ENCODE data around the gene GNG12.

- peak; percentile 11; the same call in 1 of the 2 replicates for TF ChIP-seq POLR2AphosphoS5 (IDR thresholded peaks at IDR 0.05; ENCODE audit: low read depth, low read length)
- no peak for TF ChIP-seq POLR2A (IDR thresholded peaks at IDR 0.05; ENCODE audit: low read depth, low read length)
- no peak for TF ChIP-seq TAF1 (IDR thresholded peaks at IDR 0.05; ENCODE audit: borderline replicate concordance, low read depth, low read length)
Measured at GRCh38 chr1:67685558-67686266, 147.6 kb downstream of the GNG12 start.
